Pancreas (tissue), 10 donors: Measurements from ENCODE around the gene TMEM156. TPM values are rescaled to one million over a fixed set of nuclear protein-coding genes. Genes with fewer than 3 reads are reported as not detected.

Experiments used
- ATAC-seq, 4 donors: fragments of 200-7000 bp; cut with Tn5 transposase; one replicate each; pipeline versions ENCODE4 v1.8.0 to v1.9.1; 2020; ENCODE audit warnings: mild to moderate bottlenecking in 4 of 4, moderate library complexity in 4 of 4
- DNase-seq, 6 donors: peaks; one replicate each; pipeline ENCODE4 v3.0.0-alpha.2; 2020
- FAIRE-seq: peaks from 2 replicates; lab custom pipeline; 2012; peaks lifted over from hg19 to GRCh38; lab: Jason Lieb, UNC
- H3K27ac ChIP-seq, 4 donors: fragments of 200-600 bp; sonication (generic); 1 replicate in 3 of 4; 2 replicates in 1 of 4; pipeline versions ENCODE4 v1.5.0 to v1.8.0; 2020
- H3K27me3 ChIP-seq, 4 donors: fragments of 200-600 bp; one replicate each; pipeline ENCODE4 v1.8.0; 2021
- H3K36me3 ChIP-seq, 3 donors: fragments of 200-600 bp; sonication (generic) in 1 of 3; one replicate each; pipeline versions ENCODE4 v1.5.0 to v1.8.0; 2020 to 2021
- H3K4me1 ChIP-seq, 3 donors: fragments of 200-600 bp; one replicate each; pipeline ENCODE4 v1.8.0; 2021
- H3K4me3 ChIP-seq, 4 donors: fragments of 200-600 bp; sonication (generic) in 2 of 4; one replicate each; pipeline versions ENCODE4 v1.5.0 to v1.8.0; 2020 to 2021
- H3K9me3 ChIP-seq, 4 donors: fragments of 200-600 bp; one replicate each; pipeline ENCODE4 v1.8.0; 2021
- CTCF ChIP-seq, 4 donors: fragments of 200-600 bp; sonication (generic) in 3 of 4; IDR thresholded peaks; one replicate each; pipeline versions ENCODE4 v1.5.0 to v1.8.0; 2021; ENCODE audit warnings: antibody characterized with exemption in 4 of 4
- WGBS, 2 donors: extraction: QIAGEN DNeasy Blood & Tissue Kit; methylation state at CpG; one replicate each; pipeline ENCODE4 v1.1.7; 2013; 5-methylcytosine and 5-hydroxymethylcytosine counted together
- intact Hi-C, 3 donors: fragments of 100-400 bp; cut with DNase I; formaldehyde crosslinking; loops; one replicate each; pipeline versions ENCODE4 v1.11.1 to v1.14.2; 2022
- polyA plus RNA-seq, 2 donors: library from polyadenylated mRNA; stranded (reverse); fragments of 200-250 nt; gene quantifications; one replicate each; pipeline ENCODE4 v1.2.3, GENCODE V29; 2013
- total RNA-seq, 6 donors: library from RNA; stranded (reverse); fragmentation: NEBNext Ultra II Directional in 4 of 6; extraction: Animal tissue kit (Norgen Biotek cat#: 25700) in 4 of 6; gene quantifications; one replicate each; pipeline versions ENCODE4 v1.2.1 to v1.2.4, GENCODE V29; 2021 to 2023
- donor health status: healthy with polysubstance abuse.
- donor health status: DM: no; HTN: no; CAD: no; lungs with moderate emphysema.
- donor health status: DM: no; HTN: no; CAD: no.
- donor health status: control.
- donor health status: control.
- donor health status: Bipolar disorder and iron deficiency.
- donor health status: DM: yes; HTN: yes; CAD: no.
- donor health status: DM: no; HTN: no; CAD: no.
- donor health status: DM: no; HTN: no; CAD: no.
- donor health status: DM: yes; HTN: yes; CAD: no.

The TMEM156 gene
- total and polyA plus RNA-seq, 8 donors = 0.08 to 1.8 (median 0.53) TPM

DNA sequence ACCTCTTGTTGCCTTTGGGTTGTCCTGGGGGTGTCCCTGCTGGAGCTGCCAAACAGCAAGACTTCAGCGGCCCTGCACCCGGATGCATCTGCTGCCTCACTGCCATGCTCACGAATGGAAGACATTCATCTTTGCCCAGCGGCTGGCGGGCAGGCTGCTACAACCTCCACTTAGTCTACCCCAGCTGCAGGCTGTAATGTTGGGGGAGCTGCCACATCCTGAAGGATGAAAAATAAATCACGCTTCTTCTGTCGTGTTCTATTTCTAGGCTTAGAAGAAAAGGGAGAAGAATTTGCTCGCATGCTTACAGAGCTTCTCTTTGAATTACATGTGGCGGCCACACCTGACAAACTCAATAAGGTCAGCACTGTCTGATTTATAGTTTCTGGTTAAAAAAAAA lies 103.2 kb downstream of the TMEM156 start:
- H3K4me1 ChIP-seq = no peaks in the 10 kb centered on the region
- H3K27me3 ChIP-seq = no peaks in the 10 kb centered on the region
- intact Hi-C loops = no loop called here
- H3K4me3 ChIP-seq = no peak overlapping the region
- no peak for FAIRE-seq
- ATAC-seq = no peak
- DNase-seq = no peak
- H3K9me3 ChIP-seq = no peaks in the 10 kb centered on the region
- TF ChIP-seq CTCF (IDR thresholded peaks at IDR 0.05) = no peak
- H3K27ac ChIP-seq = no peak overlapping the region
- H3K36me3 ChIP-seq = peaks cover 0 to 71% (median 5%) of the 10 kb centered on the region in 3 donors
- WGBS, 2 donors = 94% methylated on average over 9 of the region's 9 CpGs

DNA sequence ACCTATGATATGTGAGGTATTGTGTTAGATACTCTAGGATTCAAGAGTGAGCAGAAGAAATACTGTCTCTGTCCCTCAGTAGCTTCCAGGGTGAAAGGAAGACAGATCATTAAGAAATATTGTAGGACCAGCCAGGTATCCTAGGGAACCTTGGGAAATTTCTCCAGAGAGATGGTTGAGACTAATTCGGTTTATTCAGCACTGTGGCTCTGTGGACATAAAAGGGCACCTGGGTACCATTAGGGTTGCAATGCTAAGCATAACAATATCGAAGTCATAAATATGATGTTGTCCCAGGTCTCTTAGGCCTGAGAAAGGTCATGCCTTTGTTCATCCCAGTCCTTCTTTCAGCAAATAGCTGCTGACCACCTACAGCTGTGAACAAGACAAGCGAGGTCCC lies 103.6 kb downstream of the TMEM156 start:
- TF ChIP-seq CTCF (IDR thresholded peaks at IDR 0.05) = no peak
- FAIRE-seq (no peak), ATAC-seq (no peak), DNase-seq (no peak)
- no peaks in the 10 kb centered on the region for H3K9me3 ChIP-seq
- H3K36me3 ChIP-seq = peaks cover 0 to 67% (median 5%) of the 10 kb centered on the region in 3 donors
- intact Hi-C loops = no loop called here
- no peaks in the 10 kb centered on the region for H3K4me1 ChIP-seq
- WGBS, 2 donors = 94 to 96% methylated on average over 3 of the region's 3 CpGs
- no peak overlapping the region for H3K4me3 ChIP-seq
- H3K27me3 ChIP-seq = no peaks in the 10 kb centered on the region
- no peak overlapping the region for H3K27ac ChIP-seq

GRCh38 chr4:38926896-38927295 lies 105.3 kb downstream of the TMEM156 start:
- no peak for DNase-seq
- ATAC-seq = no peak
- no peaks in the 10 kb centered on the region for H3K4me1 ChIP-seq
- intact Hi-C loops = no loop called here
- TF ChIP-seq CTCF (IDR thresholded peaks at IDR 0.05) = no peak
- H3K36me3 ChIP-seq = peaks cover 0 to 51% (median 0%) of the 10 kb centered on the region in 3 donors
- no peaks in the 10 kb centered on the region for H3K9me3 ChIP-seq
- FAIRE-seq = no peak
- 83 to 92% methylated on average over 6 of the region's 6 CpGs for WGBS, 2 donors
- no peak overlapping the region for H3K27ac ChIP-seq
- H3K27me3 ChIP-seq = no peaks in the 10 kb centered on the region
- no peak overlapping the region for H3K4me3 ChIP-seq

DNA sequence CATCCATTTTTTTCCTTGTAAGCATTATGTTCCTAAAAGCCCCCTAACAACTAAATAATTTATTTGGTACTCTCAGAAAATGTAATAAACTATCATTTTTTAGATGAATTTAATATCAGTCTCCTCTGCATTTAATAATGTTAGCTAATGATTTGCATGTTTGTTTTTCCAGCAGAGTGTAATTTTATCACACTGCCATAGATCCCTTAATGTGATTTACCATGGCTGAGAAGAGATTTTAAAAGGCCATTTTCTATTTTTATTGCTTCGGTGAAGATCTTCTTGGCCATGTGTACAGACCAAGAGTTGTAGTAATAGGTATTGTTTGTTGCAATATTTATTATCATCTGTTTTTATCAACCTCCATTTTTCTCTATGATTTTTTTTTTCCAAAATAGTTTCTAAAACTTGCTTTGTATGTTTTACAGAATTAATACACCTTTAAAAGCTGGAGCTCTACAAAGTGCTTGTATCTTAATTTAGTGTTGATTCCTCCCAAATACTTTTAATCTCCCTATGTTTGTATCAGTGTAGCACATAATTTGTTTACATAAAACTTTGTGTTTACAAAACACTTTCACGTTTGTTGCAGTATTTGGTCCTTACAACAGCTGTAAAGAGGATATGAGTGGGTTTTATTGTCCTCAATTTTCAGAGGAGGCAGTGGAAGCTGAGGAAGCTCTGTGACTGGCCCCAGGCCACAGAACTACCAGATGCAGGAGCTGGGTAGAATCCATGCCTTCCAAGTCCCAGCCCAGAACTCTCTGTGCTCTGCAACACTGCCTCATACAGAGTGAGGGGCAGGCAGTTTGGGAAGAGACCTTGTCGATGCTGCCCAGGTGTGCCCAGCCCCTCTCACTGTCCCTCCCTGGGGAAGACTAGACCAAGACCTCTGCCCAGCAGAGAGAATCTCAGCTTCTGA lies 106.5 kb downstream of the TMEM156 start:
- no peak for ATAC-seq
- H3K27me3 ChIP-seq = no peaks in the 10 kb centered on the region
- H3K36me3 ChIP-seq = peaks cover 0 to 39% (median 0%) of the 10 kb centered on the region in 3 donors
- no peaks in the 10 kb centered on the region for H3K9me3 ChIP-seq
- no peak overlapping the region for H3K4me3 ChIP-seq
- H3K4me1 ChIP-seq = no peaks in the 10 kb centered on the region
- no peak overlapping the region for H3K27ac ChIP-seq
- DNase-seq = no peak
- intact Hi-C loops = no loop called here
- WGBS, 2 donors = 55 to 67% methylated on average over 3 of the region's 3 CpGs
- FAIRE-seq = no peak
- TF ChIP-seq CTCF (IDR thresholded peaks at IDR 0.05) = no peak

GRCh38 chr4:38924353-38924752 lies 107.9 kb downstream of the TMEM156 start:
- Histone ChIP-seq H3K4me1 (no peaks in the 10 kb centered on the region), H3K27me3 (no peaks in the 10 kb centered on the region), H3K27ac (no peak overlapping the region), H3K4me3 (no peak overlapping the region), H3K9me3 (no peaks in the 10 kb centered on the region), H3K36me3 (peaks cover 0 to 25% (median 0%) of the 10 kb centered on the region in 3 donors)
- ATAC-seq (no peak), FAIRE-seq (no peak), DNase-seq (no peak)
- intact Hi-C loops = no loop called here
- TF ChIP-seq CTCF (IDR thresholded peaks at IDR 0.05) = no peak
- WGBS, 2 donors = 86 to 87% methylated on average over 5 of the region's 5 CpGs
